GM12878 (cell line): ENCODE results near the gene CNN2.

Experiments
- CTCF ChIP-seq, 3 experiments: IDR thresholded peaks in 2 of 3; conservative IDR thresholded peaks in 1 of 3; 2 replicates each; pipeline ENCODE4 v1.5.1; 2011; ENCODE audit warnings: low read depth in 3 of 3, low read length in 3 of 3, mild to moderate bottlenecking in 3 of 3, control low read depth in 2 of 3, moderate library complexity in 2 of 3, inconsistent platforms in 1 of 3, mixed read lengths in 1 of 3; ENCODE audit not compliant: control insufficient read depth in 2 of 3, insufficient read depth in 1 of 3; ENCODE audit errors: extremely low read depth in 1 of 3
- EGR1 ChIP-seq, 2 experiments: IDR thresholded peaks; 1 replicate in 1 of 2; 2 replicates in 1 of 2; pipeline ENCODE4 v1.6.1; 2011 to 2012; ENCODE audit warnings: low read depth in 2 of 2, low read length in 2 of 2, borderline replicate concordance in 1 of 2, mild to moderate bottlenecking in 1 of 2, moderate library complexity in 1 of 2
- ETV6 ChIP-seq, 2 experiments: fragments of 450-650 bp in 1 of 2; IDR thresholded peaks in 1 of 2; conservative IDR thresholded peaks in 1 of 2; 2 replicates each; pipeline ENCODE4 v1.6.1; 2014; ENCODE audit warnings: antibody characterized with exemption in 1 of 2, borderline replicate concordance in 1 of 2, low read depth in 1 of 2, mild to moderate bottlenecking in 1 of 2, moderate library complexity in 1 of 2
- NFIC ChIP-seq: IDR thresholded peaks from 2 replicates; pipeline ENCODE4 v1.6.1; 2012; ENCODE audit warnings: low read depth, mild to moderate bottlenecking, inconsistent platforms, low read length, moderate library complexity

- no peak for TF ChIP-seq EGR1 (IDR thresholded peaks at IDR 0.05; ENCODE audit: borderline replicate concordance in 1 of 2, low read depth in 2 of 2, low read length in 2 of 2)
- no peak for TF ChIP-seq CTCF (IDR thresholded peaks at IDR 0.05 in 2 of 3, conservative IDR thresholded peaks at IDR 0.05 in 1 of 3; ENCODE audit: control insufficient read depth in 2 of 3, extremely low read depth in 1 of 3, insufficient read depth in 1 of 3, low read depth in 3 of 3, low read length in 3 of 3)
- TF ChIP-seq ETV6 (conservative IDR thresholded peaks at IDR 0.05 in 1 of 2, IDR thresholded peaks at IDR 0.05 in 1 of 2; ENCODE audit: borderline replicate concordance in 1 of 2, low read depth in 1 of 2) = no peak
- TF ChIP-seq NFIC = no peak
Measured at GRCh38 chr19:1032264-1032867, 6.0 kb downstream of the CNN2 start.
